ENCODE results near the gene EVI2B.
"Not testable (repeated sequence)": the region's sequence is repeated elsewhere in the genome, so short reads cannot be mapped to it uniquely, and the experiment has no call there.

EVI2B gene

GRCh38 chr17:31273516-31273915, 40.3 kb downstream of the EVI2B start:
- TF ChIP-seq CTCF (IDR thresholded peaks at IDR 0.05; ENCODE audit: low read length, missing control alignments): no peak
- no peak for DNase-seq (ENCODE audit: low read depth)
- H3K4me3 ChIP-seq (replicated peaks; ENCODE audit: low read depth, low read length): no peak overlapping the region

- TF ChIP-seq CTCF (IDR thresholded peaks at IDR 0.05; ENCODE audit: low read length, missing control alignments): no peak
- no peak overlapping the region for H3K4me3 ChIP-seq (replicated peaks; ENCODE audit: low read depth, low read length)
- DNase-seq (ENCODE audit: low read depth): no peak
Observed at GRCh38 chr17:31272803-31273202, 41.1 kb downstream of the EVI2B start.

- DNase-seq (ENCODE audit: low read depth): no peak
- TF ChIP-seq CTCF (IDR thresholded peaks at IDR 0.05; ENCODE audit: low read length, missing control alignments): no peak
- no peak overlapping the region for H3K4me3 ChIP-seq (replicated peaks; ENCODE audit: low read depth, low read length)
Observed at GRCh38 chr17:31272236-31272635, 41.6 kb downstream of the EVI2B start.

GRCh38 chr17:31269578-31269983, 44.3 kb downstream of the EVI2B start:
- H3K4me3 ChIP-seq (replicated peaks; ENCODE audit: low read depth, low read length): no peak overlapping the region
- DNase-seq (ENCODE audit: low read depth): peak; percentile 95
- TF ChIP-seq CTCF (IDR thresholded peaks at IDR 0.05; ENCODE audit: low read length, missing control alignments): no peak

- no peak for DNase-seq (ENCODE audit: low read depth)
- no peak overlapping the region for H3K4me3 ChIP-seq (replicated peaks; ENCODE audit: low read depth, low read length)
- no peak for TF ChIP-seq CTCF (IDR thresholded peaks at IDR 0.05; ENCODE audit: low read length, missing control alignments)
Observed at GRCh38 chr17:31269036-31269577, 44.7 kb downstream of the EVI2B start.

GRCh38 chr17:31266042-31266441, 47.8 kb downstream of the EVI2B start:
- peak; percentile 24 for TF ChIP-seq CTCF (IDR thresholded peaks at IDR 0.05; ENCODE audit: low read length, missing control alignments)

GRCh38 chr17:31262923-31263322, 50.9 kb downstream of the EVI2B start:
- not testable (repeated sequence) for DNase-seq (ENCODE audit: low read depth); H3K4me3 ChIP-seq (replicated peaks; ENCODE audit: low read depth, low read length)

More at GRCh38 chr17:31266042-31266441, 47.8 kb downstream of the EVI2B start:
- DNase-seq (ENCODE audit: low read depth): no peak
- H3K4me3 ChIP-seq (replicated peaks; ENCODE audit: low read depth, low read length): no peak overlapping the region

Measured in fibroblast of pulmonary artery (primary cell).